ENCODE measurements around the gene KPNA2. TPM values are rescaled to one million over a fixed set of nuclear protein-coding genes. Genes with fewer than 3 reads are reported as not detected.
A peak's percentile ranks its signal among the peaks of the same experiment; 100 is the strongest.
"Not testable (repeated sequence)": the region's sequence is repeated elsewhere in the genome, so short reads cannot be mapped to it uniquely, and the experiment has no call there.

Gene KPNA2
- polyA plus RNA-seq, 3 donors from 2014 or later, result 26.3 to 42.4 (median 39.4) TPM

DNA sequence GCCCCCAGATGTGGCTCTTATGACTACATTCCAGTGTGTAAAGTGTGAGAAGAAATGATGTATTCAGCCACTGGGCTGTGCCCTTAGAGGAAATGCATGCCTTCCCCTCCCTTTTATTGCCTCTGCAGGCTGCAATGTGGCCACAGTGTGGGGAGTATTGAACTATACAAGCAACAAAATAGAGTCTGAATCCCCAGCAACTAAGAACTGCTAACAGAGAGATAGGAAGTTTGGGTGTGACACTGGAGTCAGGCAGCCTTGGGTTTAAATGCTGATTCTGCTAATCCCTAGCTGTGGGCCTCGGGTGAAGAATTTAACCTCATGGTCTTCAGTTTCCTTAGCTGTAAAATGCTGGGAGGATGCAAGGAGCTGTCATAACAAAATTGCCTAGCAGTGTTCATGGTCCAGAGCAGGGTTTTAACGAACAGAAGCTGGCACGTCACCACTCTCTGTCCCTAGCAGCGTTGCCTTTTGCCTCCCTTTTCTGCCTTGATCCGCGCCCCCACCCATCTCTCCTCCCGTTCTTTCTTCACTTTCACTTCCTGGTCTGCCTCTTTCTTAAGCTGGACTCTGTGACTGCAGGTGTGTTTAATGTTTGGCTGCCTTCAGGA, 50.3 kb downstream of the KPNA2 start:
- peak overlapping the region; percentile 68 to 83 (median 78) for H3K4me3 Mint-ChIP-seq
- H3K27me3 Mint-ChIP-seq (ENCODE audit: low read depth in 3 of 3), result peaks cover 0 to 2% (median 1%) of the 10 kb centered on the region in 3 donors
- H3K27ac Mint-ChIP-seq, result peak overlapping the region; percentile 79 to 95 (median 86)
- H3K36me3 Mint-ChIP-seq, result no peaks in the 10 kb centered on the region
- H3K4me1 Mint-ChIP-seq, result peaks cover 57 to 71% of the 10 kb centered on the region in 2 donors
- peaks cover 0 to 2% (median 0%) of the 10 kb centered on the region in 6 donors for H3K9me3 Mint-ChIP-seq
- DNase-seq, result peak in 2 of 3 donors; percentile 31

DNA sequence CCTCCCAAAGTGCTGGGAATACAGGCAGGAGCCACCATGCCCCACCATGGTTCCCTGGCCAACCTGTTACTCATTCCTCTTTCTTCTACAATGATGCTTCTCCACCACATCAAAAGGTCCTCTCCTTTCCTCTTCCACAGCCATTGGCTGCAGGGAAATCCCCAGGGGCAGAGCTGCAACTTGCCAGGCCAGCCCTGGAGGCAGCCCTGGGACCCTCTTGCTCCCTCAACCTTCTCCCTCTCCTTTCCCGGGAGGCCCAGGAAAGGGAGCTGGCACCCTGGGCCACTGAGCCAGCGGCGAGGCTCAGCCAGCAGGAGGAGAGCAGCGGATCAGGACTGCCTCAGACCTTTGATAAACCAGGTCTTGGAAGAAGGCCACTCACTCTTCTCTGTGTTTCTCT, 51.1 kb downstream of the KPNA2 start:
- H3K36me3 Mint-ChIP-seq, result not testable (repeated sequence)
- DNase-seq, result peak in 1 of 3 donors; percentile 9

DNA sequence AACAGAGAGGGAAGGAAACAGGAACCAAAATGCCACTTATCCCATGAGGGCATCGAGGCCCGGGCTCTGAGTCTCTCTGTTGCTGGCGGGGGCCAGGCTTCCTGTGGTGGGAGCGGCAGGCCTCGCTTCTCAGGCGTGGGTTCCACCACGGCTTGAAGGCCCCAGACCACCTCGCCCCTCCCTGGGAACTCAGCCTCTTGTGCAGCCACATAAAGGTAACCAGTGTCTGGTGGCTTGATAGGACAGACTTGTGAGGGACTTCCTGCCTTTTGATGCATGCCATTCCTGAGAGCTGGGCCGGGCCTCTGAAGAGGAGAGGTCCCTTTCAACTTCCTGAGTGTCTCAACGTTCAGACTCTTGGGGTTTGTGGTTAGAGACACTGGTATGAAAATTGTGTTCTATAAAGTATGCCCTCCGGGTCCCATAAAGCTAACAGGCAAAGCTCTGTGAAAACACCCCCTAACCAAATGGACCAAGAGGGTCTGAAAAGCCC, 51.6 kb downstream of the KPNA2 start:
- not testable (repeated sequence) for H3K9me3 Mint-ChIP-seq; H3K27me3 Mint-ChIP-seq (ENCODE audit: low read depth in 3 of 3); H3K36me3 Mint-ChIP-seq
- Mint-ChIP-seq H3K27ac (peak overlapping the region; percentile 79 to 95 (median 86)), H3K4me3 (peak overlapping the region; percentile 68 to 83 (median 78)), H3K4me1 (peaks cover 47 to 61% of the 10 kb centered on the region in 2 donors)
- peak; percentile 57 to 70 (median 69) for DNase-seq

More for the DNA sequence above, 51.1 kb downstream of the KPNA2 start:
- not testable (repeated sequence) for H3K27me3 Mint-ChIP-seq (ENCODE audit: low read depth in 3 of 3); H3K9me3 Mint-ChIP-seq
- Mint-ChIP-seq H3K4me1 (peaks cover 52 to 66% of the 10 kb centered on the region in 2 donors), H3K27ac (peak overlapping the region; percentile 79 to 95 (median 86)), H3K4me3 (peak overlapping the region; percentile 68 to 83 (median 78))

DNA sequence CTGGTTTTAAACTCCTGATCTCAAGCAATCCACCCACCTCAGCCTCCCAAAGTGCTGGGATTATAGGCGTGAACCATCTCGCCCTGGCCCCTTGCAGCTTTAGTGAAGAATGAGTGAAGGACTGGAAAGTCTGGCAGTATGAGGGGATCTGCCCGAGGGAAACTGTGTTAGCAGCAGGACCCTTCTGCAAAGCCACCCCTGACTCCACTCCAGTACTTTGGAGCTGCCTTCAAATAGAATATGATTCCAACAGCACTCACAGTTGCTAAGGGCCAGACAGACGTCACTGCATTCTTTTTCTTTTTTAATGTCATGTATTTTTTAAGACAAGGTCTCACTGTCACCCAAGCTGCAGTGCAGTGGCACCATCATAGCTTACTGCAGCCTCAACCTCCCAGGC, 52.3 kb downstream of the KPNA2 start:
- H3K27ac Mint-ChIP-seq, result peak overlapping the region; percentile 79 to 95 (median 86)
- H3K27me3 Mint-ChIP-seq (ENCODE audit: low read depth in 3 of 3), result peaks cover 0 to 2% (median 1%) of the 10 kb centered on the region in 3 donors
- H3K4me3 Mint-ChIP-seq, result peak overlapping the region in 4 of 5 donors; percentile 68 to 83 (median 74)
- peaks cover 0 to 2% (median 0%) of the 10 kb centered on the region in 6 donors for H3K9me3 Mint-ChIP-seq
- DNase-seq, result no peak
- no peaks in the 10 kb centered on the region for H3K36me3 Mint-ChIP-seq
- peaks cover 47 to 59% of the 10 kb centered on the region in 2 donors for H3K4me1 Mint-ChIP-seq

DNA sequence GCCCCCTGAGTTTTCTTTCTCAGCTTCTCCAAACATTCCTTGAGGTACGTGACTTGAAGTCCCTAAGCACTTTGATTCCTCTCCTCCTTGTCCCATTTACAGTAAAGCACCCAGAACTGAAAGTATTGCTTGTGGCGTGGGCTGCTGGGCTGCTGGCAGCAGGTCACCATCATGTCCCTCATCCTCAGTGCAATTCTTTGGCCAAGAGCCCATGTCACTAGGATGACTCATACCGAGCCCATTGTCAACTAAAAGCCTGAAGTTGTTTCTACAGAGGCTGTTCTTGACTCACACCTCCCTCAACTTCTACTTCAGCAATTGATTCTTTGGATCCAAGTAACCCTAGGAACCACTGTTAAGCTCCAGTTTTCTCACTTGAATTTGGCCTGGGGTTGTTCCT, 54.3 kb downstream of the KPNA2 start:
- H3K9me3 Mint-ChIP-seq, result peaks cover 0 to 2% (median 0%) of the 10 kb centered on the region in 6 donors
- no peaks in the 10 kb centered on the region for H3K36me3 Mint-ChIP-seq
- peak overlapping the region in 2 of 6 donors; percentile 23 to 79 for H3K27ac Mint-ChIP-seq
- H3K27me3 Mint-ChIP-seq (ENCODE audit: low read depth in 3 of 3), result peaks cover 0 to 2% (median 1%) of the 10 kb centered on the region in 3 donors
- DNase-seq, result no peak
- H3K4me1 Mint-ChIP-seq, result peaks cover 42 to 53% of the 10 kb centered on the region in 2 donors
- H3K4me3 Mint-ChIP-seq, result no peak overlapping the region

DNA sequence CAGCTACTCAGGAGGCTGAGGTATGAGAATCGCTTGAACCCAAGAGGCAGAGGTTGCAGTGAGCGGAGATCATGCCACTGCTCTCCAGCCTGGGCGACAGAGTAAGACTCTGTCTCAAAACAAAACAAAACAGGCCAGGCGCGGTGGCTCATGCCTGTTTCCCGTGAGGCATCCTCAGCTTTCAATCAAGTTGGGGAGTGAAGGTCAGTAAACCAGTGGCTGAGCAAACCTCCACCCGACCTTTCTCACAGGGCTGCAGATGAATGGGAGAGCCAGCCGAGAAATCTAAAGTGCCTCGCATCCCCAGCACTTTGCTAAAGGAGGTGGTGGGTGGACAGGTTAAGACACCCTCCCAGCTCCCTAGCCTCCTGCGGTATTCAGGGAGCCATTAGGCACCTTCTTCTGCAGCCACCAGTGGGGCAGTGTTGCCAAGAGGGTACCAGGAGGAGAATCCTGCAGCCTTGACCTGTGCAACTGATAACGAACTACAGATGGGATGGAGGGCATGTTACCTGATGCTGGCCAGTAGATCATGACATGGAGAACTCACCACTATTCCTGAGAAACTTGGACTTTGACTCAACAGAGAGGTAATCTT, 59.0 kb downstream of the KPNA2 start:
- Mint-ChIP-seq H3K27ac (no peak overlapping the region), H3K4me1 (peaks cover 3 to 8% of the 10 kb centered on the region in 2 donors), H3K9me3 (no peaks in the 10 kb centered on the region), H3K4me3 (no peak overlapping the region), H3K27me3 (ENCODE audit: low read depth in 3 of 3) (peaks cover 0 to 1% (median 0%) of the 10 kb centered on the region in 3 donors), H3K36me3 (no peaks in the 10 kb centered on the region)
- no peak for DNase-seq

DNA sequence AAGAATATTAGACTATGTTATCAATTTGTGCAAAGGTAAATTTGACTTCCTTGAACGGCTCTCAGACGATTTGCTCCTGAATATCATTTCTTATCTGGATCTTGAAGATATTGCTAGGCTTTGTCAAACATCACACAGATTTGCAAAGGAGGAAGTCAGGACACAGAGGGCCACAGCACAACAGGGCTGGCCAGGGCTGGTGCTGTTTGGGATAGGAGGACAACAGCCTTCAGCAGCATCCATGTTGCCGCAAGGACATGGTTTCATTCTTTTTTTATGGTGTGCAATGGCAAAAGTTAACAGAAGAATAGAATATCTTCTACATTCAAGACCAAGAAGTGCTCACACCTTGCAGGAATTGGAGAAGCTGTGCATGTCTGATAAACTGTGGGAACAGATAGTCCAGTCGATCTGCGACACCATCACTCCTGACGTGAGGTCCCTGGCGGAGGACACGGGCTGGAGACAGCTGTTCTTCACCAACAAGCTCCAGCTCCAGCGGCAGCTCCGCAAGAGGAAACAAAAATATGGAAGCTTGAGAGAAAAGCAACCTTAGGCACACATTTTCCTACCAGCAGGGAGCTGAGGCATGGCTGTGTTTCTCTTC, 59.8 kb downstream of the KPNA2 start:
- H3K9me3 Mint-ChIP-seq, result no peaks in the 10 kb centered on the region
- H3K4me1 Mint-ChIP-seq, result peaks cover 2 to 5% of the 10 kb centered on the region in 2 donors
- no peaks in the 10 kb centered on the region for H3K36me3 Mint-ChIP-seq
- H3K27ac Mint-ChIP-seq, result no peak overlapping the region
- DNase-seq, result no peak
- no peak overlapping the region for H3K4me3 Mint-ChIP-seq
- H3K27me3 Mint-ChIP-seq (ENCODE audit: low read depth in 3 of 3), result no peaks in the 10 kb centered on the region

DNA sequence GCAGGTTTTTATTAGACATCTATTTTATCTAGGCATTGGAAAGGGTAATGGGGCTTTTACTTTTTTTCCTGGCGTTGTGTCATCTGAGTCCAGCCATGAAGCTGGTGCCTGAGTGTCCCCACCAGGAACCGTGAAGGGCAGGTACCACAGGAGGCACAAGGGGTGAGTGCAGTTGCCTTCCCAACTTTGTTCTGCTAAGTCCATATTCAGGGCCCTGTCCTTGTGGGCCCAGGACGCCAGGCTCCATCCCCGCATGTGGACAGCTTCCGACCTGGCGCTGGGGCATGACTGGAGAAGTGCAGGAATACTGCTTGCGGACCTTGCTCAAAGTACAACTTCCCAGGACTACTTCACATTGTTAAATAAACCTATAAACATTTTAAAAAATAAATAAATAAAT, 60.6 kb downstream of the KPNA2 start:
- no peaks in the 10 kb centered on the region for H3K27me3 Mint-ChIP-seq (ENCODE audit: low read depth in 3 of 3)
- DNase-seq, result no peak
- no peaks in the 10 kb centered on the region for H3K9me3 Mint-ChIP-seq
- H3K36me3 Mint-ChIP-seq, result no peaks in the 10 kb centered on the region
- H3K4me1 Mint-ChIP-seq, result peaks cover 8 to 13% of the 10 kb centered on the region in 2 donors
- H3K4me3 Mint-ChIP-seq, result no peak overlapping the region
- H3K27ac Mint-ChIP-seq, result no peak overlapping the region

Other genes with a start within 250 kb of the KPNA2 start
- gene BPTF, start 210.2 kb upstream of the KPNA2 start, polyA plus RNA-seq, result 10 to 100 TPM in 2 of 3 donors, 1 to 10 TPM in 1; 5.0 to 30.9 (median 14.3) TPM
- 10 to 100 TPM in 1 of 3 donors, 1 to 10 TPM in 2; 7.3 to 15.5 (median 8.6) TPM for gene C17orf58, start 39.3 kb upstream of the KPNA2 start, polyA plus RNA-seq
- 100 to 1,000 TPM; 146 to 193 (median 169) TPM for gene AMZ2, start 212.3 kb downstream of the KPNA2 start, polyA plus RNA-seq

All from immature natural killer cell (primary cell).